Measurements from ENCODE around the gene TINAG. TPM values are rescaled to one million over a fixed set of nuclear protein-coding genes. Genes with fewer than 3 reads are reported as not detected.
A peak's percentile ranks its signal among the peaks of the same experiment; 100 is the strongest.

The TINAG gene
- total and polyA plus RNA-seq, 2 of the 13 experiments (the other 11 are each of a cell fraction or from before 2014, with no cell fraction given), result 0.08 to 0.15 TPM

DNA sequence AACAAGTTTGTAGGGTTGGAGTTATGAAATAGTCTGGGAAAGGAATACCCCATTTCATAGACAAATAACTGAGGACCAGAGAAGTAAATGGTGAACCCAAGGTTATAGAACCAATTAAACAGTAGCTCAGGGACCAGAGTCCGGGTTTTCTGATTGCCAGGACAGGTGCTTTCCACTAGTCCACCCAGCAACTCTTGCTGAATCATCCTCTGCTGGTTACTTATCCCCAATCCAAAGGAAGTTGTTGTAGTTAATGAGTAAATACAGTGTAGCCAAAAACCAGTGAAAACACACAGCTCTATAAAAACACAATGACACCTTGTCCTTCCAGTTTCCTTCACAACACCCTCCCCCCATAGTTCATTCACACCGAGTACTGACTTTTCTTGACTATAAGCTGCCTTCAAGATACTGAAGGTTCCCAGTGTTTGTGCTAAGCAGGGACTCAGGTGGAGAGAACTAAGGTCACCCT, 766 bp upstream of the TINAG start (continued):
- no peak for TF ChIP-seq SOX6 (IDR thresholded peaks at IDR 0.05)
- TF ChIP-seq SOX6 (CRISPR knock-in tag; IDR thresholded peaks at IDR 0.05), result peak; percentile 64
- TF ChIP-seq ZBTB20 (CRISPR knock-in tag; IDR thresholded peaks at IDR 0.05; ENCODE audit: borderline replicate concordance, low read depth), result no peak
- peak; percentile 61 for TF ChIP-seq POGZ (CRISPR knock-in tag; IDR thresholded peaks at IDR 0.05)
- no peak for TF ChIP-seq ZNF335 (CRISPR knock-in tag; IDR thresholded peaks at IDR 0.05)
- no peak for TF ChIP-seq NCOA5 (CRISPR knock-in tag; IDR thresholded peaks at IDR 0.05)
- no peak for TF ChIP-seq RAD51 (IDR thresholded peaks at IDR 0.05; ENCODE audit: borderline replicate concordance)
- 0 out of 2 replicates have a peak, but pooled peaks have one; percentile 9 for TF ChIP-seq MAFF (IDR thresholded peaks at IDR 0.05; ENCODE audit: low read depth, low read length)
- TF ChIP-seq NR2F6 (IDR thresholded peaks at IDR 0.05), result peak; percentile 64
- no peak for TF ChIP-seq NR2F6 (CRISPR knock-in tag; IDR thresholded peaks at IDR 0.05)
- TF ChIP-seq, protein P1, sequence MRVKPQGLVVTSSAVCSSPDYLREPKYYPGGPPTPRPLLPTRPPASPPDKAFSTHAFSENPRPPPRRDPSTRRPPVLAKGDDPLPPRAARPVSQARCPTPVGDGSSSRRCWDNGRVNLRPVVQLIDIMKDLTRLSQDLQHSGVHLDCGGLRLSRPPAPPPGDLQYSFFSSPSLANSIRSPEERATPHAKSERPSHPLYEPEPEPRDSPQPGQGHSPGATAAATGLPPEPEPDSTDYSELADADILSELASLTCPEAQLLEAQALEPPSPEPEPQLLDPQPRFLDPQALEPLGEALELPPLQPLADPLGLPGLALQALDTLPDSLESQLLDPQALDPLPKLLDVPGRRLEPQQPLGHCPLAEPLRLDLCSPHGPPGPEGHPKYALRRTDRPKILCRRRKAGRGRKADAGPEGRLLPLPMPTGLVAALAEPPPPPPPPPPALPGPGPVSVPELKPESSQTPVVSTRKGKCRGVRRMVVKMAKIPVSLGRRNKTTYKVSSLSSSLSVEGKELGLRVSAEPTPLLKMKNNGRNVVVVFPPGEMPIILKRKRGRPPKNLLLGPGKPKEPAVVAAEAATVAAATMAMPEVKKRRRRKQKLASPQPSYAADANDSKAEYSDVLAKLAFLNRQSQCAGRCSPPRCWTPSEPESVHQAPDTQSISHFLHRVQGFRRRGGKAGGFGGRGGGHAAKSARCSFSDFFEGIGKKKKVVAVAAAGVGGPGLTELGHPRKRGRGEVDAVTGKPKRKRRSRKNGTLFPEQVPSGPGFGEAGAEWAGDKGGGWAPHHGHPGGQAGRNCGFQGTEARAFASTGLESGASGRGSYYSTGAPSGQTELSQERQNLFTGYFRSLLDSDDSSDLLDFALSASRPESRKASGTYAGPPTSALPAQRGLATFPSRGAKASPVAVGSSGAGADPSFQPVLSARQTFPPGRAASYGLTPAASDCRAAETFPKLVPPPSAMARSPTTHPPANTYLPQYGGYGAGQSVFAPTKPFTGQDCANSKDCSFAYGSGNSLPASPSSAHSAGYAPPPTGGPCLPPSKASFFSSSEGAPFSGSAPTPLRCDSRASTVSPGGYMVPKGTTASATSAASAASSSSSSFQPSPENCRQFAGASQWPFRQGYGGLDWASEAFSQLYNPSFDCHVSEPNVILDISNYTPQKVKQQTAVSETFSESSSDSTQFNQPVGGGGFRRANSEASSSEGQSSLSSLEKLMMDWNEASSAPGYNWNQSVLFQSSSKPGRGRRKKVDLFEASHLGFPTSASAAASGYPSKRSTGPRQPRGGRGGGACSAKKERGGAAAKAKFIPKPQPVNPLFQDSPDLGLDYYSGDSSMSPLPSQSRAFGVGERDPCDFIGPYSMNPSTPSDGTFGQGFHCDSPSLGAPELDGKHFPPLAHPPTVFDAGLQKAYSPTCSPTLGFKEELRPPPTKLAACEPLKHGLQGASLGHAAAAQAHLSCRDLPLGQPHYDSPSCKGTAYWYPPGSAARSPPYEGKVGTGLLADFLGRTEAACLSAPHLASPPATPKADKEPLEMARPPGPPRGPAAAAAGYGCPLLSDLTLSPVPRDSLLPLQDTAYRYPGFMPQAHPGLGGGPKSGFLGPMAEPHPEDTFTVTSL (CRISPR knock-in tag; IDR thresholded peaks at IDR 0.05; ENCODE audit: borderline replicate concordance), result peak; percentile 61; the same call in 1 of the 2 replicates
- no peak for TF ChIP-seq SYNCRIP (IDR thresholded peaks at IDR 0.05; ENCODE audit: insufficient read depth, low read depth, low read length)
- TF ChIP-seq HNF4G (IDR thresholded peaks at IDR 0.05; ENCODE audit: borderline replicate concordance, low read depth, low read length), result no peak
- no peak for TF ChIP-seq HNF4G (CRISPR knock-in tag; IDR thresholded peaks at IDR 0.05; ENCODE audit: borderline replicate concordance, low read depth)
- TF ChIP-seq ZFP36 (IDR thresholded peaks at IDR 0.05; ENCODE audit: borderline replicate concordance, low read depth, low read length, partially characterized antibody), result no peak
- TF ChIP-seq, protein P2, sequence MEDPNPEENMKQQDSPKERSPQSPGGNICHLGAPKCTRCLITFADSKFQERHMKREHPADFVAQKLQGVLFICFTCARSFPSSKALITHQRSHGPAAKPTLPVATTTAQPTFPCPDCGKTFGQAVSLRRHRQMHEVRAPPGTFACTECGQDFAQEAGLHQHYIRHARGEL (CRISPR knock-in tag; IDR thresholded peaks at IDR 0.05), result no peak
- no peak for TF ChIP-seq GATAD1 (CRISPR knock-in tag; IDR thresholded peaks at IDR 0.05)
- TF ChIP-seq, protein P3, sequence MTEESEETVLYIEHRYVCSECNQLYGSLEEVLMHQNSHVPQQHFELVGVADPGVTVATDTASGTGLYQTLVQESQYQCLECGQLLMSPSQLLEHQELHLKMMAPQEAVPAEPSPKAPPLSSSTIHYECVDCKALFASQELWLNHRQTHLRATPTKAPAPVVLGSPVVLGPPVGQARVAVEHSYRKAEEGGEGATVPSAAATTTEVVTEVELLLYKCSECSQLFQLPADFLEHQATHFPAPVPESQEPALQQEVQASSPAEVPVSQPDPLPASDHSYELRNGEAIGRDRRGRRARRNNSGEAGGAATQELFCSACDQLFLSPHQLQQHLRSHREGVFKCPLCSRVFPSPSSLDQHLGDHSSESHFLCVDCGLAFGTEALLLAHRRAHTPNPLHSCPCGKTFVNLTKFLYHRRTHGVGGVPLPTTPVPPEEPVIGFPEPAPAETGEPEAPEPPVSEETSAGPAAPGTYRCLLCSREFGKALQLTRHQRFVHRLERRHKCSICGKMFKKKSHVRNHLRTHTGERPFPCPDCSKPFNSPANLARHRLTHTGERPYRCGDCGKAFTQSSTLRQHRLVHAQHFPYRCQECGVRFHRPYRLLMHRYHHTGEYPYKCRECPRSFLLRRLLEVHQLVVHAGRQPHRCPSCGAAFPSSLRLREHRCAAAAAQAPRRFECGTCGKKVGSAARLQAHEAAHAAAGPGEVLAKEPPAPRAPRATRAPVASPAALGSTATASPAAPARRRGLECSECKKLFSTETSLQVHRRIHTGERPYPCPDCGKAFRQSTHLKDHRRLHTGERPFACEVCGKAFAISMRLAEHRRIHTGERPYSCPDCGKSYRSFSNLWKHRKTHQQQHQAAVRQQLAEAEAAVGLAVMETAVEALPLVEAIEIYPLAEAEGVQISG (CRISPR knock-in tag; IDR thresholded peaks at IDR 0.05), result no peak
- TF ChIP-seq, protein P4, sequence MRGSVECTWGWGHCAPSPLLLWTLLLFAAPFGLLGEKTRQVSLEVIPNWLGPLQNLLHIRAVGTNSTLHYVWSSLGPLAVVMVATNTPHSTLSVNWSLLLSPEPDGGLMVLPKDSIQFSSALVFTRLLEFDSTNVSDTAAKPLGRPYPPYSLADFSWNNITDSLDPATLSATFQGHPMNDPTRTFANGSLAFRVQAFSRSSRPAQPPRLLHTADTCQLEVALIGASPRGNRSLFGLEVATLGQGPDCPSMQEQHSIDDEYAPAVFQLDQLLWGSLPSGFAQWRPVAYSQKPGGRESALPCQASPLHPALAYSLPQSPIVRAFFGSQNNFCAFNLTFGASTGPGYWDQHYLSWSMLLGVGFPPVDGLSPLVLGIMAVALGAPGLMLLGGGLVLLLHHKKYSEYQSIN (CRISPR knock-in tag; IDR thresholded peaks at IDR 0.05; ENCODE audit: borderline replicate concordance), result no peak
- TF ChIP-seq SP5 (CRISPR knock-in tag; IDR thresholded peaks at IDR 0.05; ENCODE audit: borderline replicate concordance, low read depth), result no peak
- TF ChIP-seq, protein P5, sequence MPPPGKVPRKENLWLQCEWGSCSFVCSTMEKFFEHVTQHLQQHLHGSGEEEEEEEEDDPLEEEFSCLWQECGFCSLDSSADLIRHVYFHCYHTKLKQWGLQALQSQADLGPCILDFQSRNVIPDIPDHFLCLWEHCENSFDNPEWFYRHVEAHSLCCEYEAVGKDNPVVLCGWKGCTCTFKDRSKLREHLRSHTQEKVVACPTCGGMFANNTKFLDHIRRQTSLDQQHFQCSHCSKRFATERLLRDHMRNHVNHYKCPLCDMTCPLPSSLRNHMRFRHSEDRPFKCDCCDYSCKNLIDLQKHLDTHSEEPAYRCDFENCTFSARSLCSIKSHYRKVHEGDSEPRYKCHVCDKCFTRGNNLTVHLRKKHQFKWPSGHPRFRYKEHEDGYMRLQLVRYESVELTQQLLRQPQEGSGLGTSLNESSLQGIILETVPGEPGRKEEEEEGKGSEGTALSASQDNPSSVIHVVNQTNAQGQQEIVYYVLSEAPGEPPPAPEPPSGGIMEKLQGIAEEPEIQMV (CRISPR knock-in tag; IDR thresholded peaks at IDR 0.05; ENCODE audit: low read depth), result no peak
